Osteocyte (in vitro differentiated cells): Measurements from ENCODE around the gene CRYBG1. TPM values are rescaled to one million over a fixed set of nuclear protein-coding genes. Genes with fewer than 3 reads are reported as not detected.
"Not testable (repeated sequence)": the region's sequence is repeated elsewhere in the genome, so short reads cannot be mapped to it uniquely, and the experiment has no call there.

Experiments used
- DNase-seq: peaks from one replicate; pipeline ENCODE4 v3.0.0; 2021; ENCODE audit warnings: mixed read lengths; ENCODE audit not compliant: unreplicated experiment; ENCODE audit errors: extremely low spot score
- H3K27ac Mint-ChIP-seq: one replicate; pipeline ENCODE4 v1.8.0; 2021; ENCODE audit warnings: mild to moderate bottlenecking, mixed read lengths; ENCODE audit not compliant: unreplicated experiment
- H3K27me3 Mint-ChIP-seq: one replicate; pipeline ENCODE4 v1.8.0; 2021; ENCODE audit warnings: mixed read lengths; ENCODE audit not compliant: unreplicated experiment
- H3K36me3 Mint-ChIP-seq: one replicate; pipeline ENCODE4 v1.8.0; 2021; ENCODE audit warnings: mixed read lengths; ENCODE audit not compliant: unreplicated experiment
- H3K4me1 Mint-ChIP-seq: one replicate; pipeline ENCODE4 v1.8.0; 2021; ENCODE audit warnings: mixed read lengths; ENCODE audit not compliant: unreplicated experiment
- H3K4me3 Mint-ChIP-seq: one replicate; pipeline ENCODE4 v1.8.0; 2021; ENCODE audit warnings: mild to moderate bottlenecking, moderate library complexity, mixed read lengths; ENCODE audit not compliant: unreplicated experiment
- H3K9me3 Mint-ChIP-seq: one replicate; pipeline ENCODE4 v1.8.0; 2021; ENCODE audit warnings: mixed read lengths; ENCODE audit not compliant: unreplicated experiment
- CTCF ChIP-seq: fragments of 200-600 bp; sonication (generic); IDR thresholded peaks from 2 replicates; pipeline ENCODE4 v1.5.0; 2021; ENCODE audit warnings: antibody characterized with exemption, mild to moderate bottlenecking, moderate library complexity
- total RNA-seq: library from RNA; stranded (reverse); gene quantifications from 2 replicates; pipeline ENCODE4 v1.2.1, GENCODE V29; 2021

CRYBG1 gene
- total RNA-seq, 1 donor from 2014 or later, result 2.4 TPM

- Mint-ChIP-seq H3K4me1 (peaks cover 27% of the 10 kb centered on the region), H3K27me3 (no peaks in the 10 kb centered on the region), H3K4me3 (no peak overlapping the region), H3K27ac (peak overlapping the region; percentile 87), H3K9me3 (no peaks in the 10 kb centered on the region), H3K36me3 (peaks cover 4% of the 10 kb centered on the region)
- no peak for TF ChIP-seq CTCF
- DNase-seq, result no peak
Observed at GRCh38 chr6:106547601-106548453, 187.3 kb downstream of the CRYBG1 start.

- H3K27ac Mint-ChIP-seq, result not testable (repeated sequence)
Observed at GRCh38 chr6:106548926-106549455, 188.5 kb downstream of the CRYBG1 start.

GRCh38 chr6:106549521-106549920 is 189.0 kb downstream of the CRYBG1 start:
- H3K9me3 Mint-ChIP-seq, result no peaks in the 10 kb centered on the region
- DNase-seq, result no peak
- TF ChIP-seq CTCF, result no peak
- H3K4me1 Mint-ChIP-seq, result peaks cover 27% of the 10 kb centered on the region
- H3K4me3 Mint-ChIP-seq, result no peak overlapping the region
- no peaks in the 10 kb centered on the region for H3K27me3 Mint-ChIP-seq
- peaks cover 4% of the 10 kb centered on the region for H3K36me3 Mint-ChIP-seq
- no peak overlapping the region for H3K27ac Mint-ChIP-seq

More at GRCh38 chr6:106548926-106549455, 188.5 kb downstream of the CRYBG1 start:
- DNase-seq, H3K4me3 Mint-ChIP-seq, H3K36me3 Mint-ChIP-seq, H3K9me3 Mint-ChIP-seq, H3K27me3 Mint-ChIP-seq: not testable (repeated sequence)
- peaks cover 27% of the 10 kb centered on the region for H3K4me1 Mint-ChIP-seq

- Mint-ChIP-seq H3K9me3 (no peaks in the 10 kb centered on the region), H3K4me3 (no peak overlapping the region), H3K27me3 (no peaks in the 10 kb centered on the region), H3K27ac (no peak overlapping the region), H3K36me3 (no peaks in the 10 kb centered on the region), H3K4me1 (peaks cover 24% of the 10 kb centered on the region)
- TF ChIP-seq CTCF, result no peak
- no peak for DNase-seq
Observed at GRCh38 chr6:106551155-106551554, 190.6 kb downstream of the CRYBG1 start.

- H3K27me3 Mint-ChIP-seq, result no peaks in the 10 kb centered on the region
- no peaks in the 10 kb centered on the region for H3K36me3 Mint-ChIP-seq
- H3K4me1 Mint-ChIP-seq, result peaks cover under 1% of the 10 kb centered on the region
- no peak for TF ChIP-seq CTCF
- no peak overlapping the region for H3K4me3 Mint-ChIP-seq
- DNase-seq, result no peak
- H3K27ac Mint-ChIP-seq, result no peak overlapping the region
- no peaks in the 10 kb centered on the region for H3K9me3 Mint-ChIP-seq
Observed at GRCh38 chr6:106553440-106553839, 192.9 kb downstream of the CRYBG1 start.
